Cardiac muscle cell (in vitro differentiated cells and primary cell): Measurements from ENCODE around the gene CAMK2B. TPM values are rescaled to one million over a fixed set of nuclear protein-coding genes. Genes with fewer than 3 reads are reported as not detected.
"Not testable (repeated sequence)": the region's sequence is repeated elsewhere in the genome, so short reads cannot be mapped to it uniquely, and the experiment has no call there.

Experiments used
- DNase-seq, 2 donors: peaks; one replicate each; pipeline versions ENCODE4 v3.0.0 to v3.0.0-alpha.2; 2010 to 2017; ENCODE audit warnings: low read depth in 1 of 2, low spot score in 1 of 2
- H3K27ac ChIP-seq: fragments of 200-600 bp; sonication (generic); 2 replicates; pipeline ENCODE4 v1.5.1; 2016
- H3K27me3 ChIP-seq: fragments of 200-600 bp; sonication (generic); 2 replicates; pipeline ENCODE4 v1.6.0; 2016; ENCODE audit warnings: control low read depth
- H3K36me3 ChIP-seq: fragments of 200-600 bp; sonication (generic); 2 replicates; pipeline ENCODE4 v1.5.1; 2016; ENCODE audit warnings: control low read depth
- H3K4me1 ChIP-seq: fragments of 200-600 bp; sonication (generic); 2 replicates; pipeline ENCODE4 v1.8.1; 2017; ENCODE audit warnings: low read depth, mild to moderate bottlenecking, mixed run types
- H3K4me3 ChIP-seq: fragments of 200-600 bp; sonication (generic); 2 replicates; pipeline ENCODE4 v1.5.1; 2016; ENCODE audit warnings: mild to moderate bottlenecking
- H3K9me3 ChIP-seq: fragments of 200-600 bp; sonication (generic); 2 replicates; pipeline ENCODE4 v1.5.1; 2017; ENCODE audit warnings: low read depth, mild to moderate bottlenecking, control low read depth
- CTCF ChIP-seq: IDR thresholded peaks from 2 replicates; pipeline ENCODE4 v1.5.1; 2012; ENCODE audit warnings: low read depth, mild to moderate bottlenecking, low read length
- polyA plus RNA-seq: library from polyadenylated mRNA; unstranded; fragments of >200 nt; fragmentation: Nextera tagmentation; extraction: Ambion mirVana; gene quantifications from 2 replicates; pipeline ENCODE4 v1.2.1, GENCODE V29; 2016
- total RNA-seq: library from RNA; depleted of rRNA; stranded (reverse); fragments of >200 nt; gene quantifications from 2 replicates; pipeline ENCODE4 v1.2.3, GENCODE V29; 2016

CAMK2B gene
- total and polyA plus RNA-seq, 2 experiments from 2014 or later = 7.7 to 17.7 TPM

GRCh38 chr7:44172803-44173424 is 152.5 kb downstream of the CAMK2B start:
- H3K27ac ChIP-seq = no peak overlapping the region
- H3K27me3 ChIP-seq = no peaks in the 10 kb centered on the region
- no peak overlapping the region for H3K4me3 ChIP-seq
- no peak for DNase-seq
- no peaks in the 10 kb centered on the region for H3K4me1 ChIP-seq
- TF ChIP-seq CTCF = no peak
- H3K9me3 ChIP-seq = no peaks in the 10 kb centered on the region
- H3K36me3 ChIP-seq = no peaks in the 10 kb centered on the region

GRCh38 chr7:44172352-44172751 is 153.0 kb downstream of the CAMK2B start:
- no peak for DNase-seq
- H3K27ac ChIP-seq = no peak overlapping the region
- no peaks in the 10 kb centered on the region for H3K4me1 ChIP-seq
- H3K36me3 ChIP-seq = no peaks in the 10 kb centered on the region
- no peak overlapping the region for H3K4me3 ChIP-seq
- no peaks in the 10 kb centered on the region for H3K9me3 ChIP-seq
- no peaks in the 10 kb centered on the region for H3K27me3 ChIP-seq
- no peak for TF ChIP-seq CTCF

GRCh38 chr7:44171901-44172300 is 153.5 kb downstream of the CAMK2B start:
- H3K36me3 ChIP-seq, H3K27ac ChIP-seq, H3K4me3 ChIP-seq, H3K4me1 ChIP-seq, DNase-seq, H3K9me3 ChIP-seq, H3K27me3 ChIP-seq: not testable (repeated sequence)

GRCh38 chr7:44167920-44168319 is 157.5 kb downstream of the CAMK2B start:
- no peaks in the 10 kb centered on the region for H3K9me3 ChIP-seq
- no peaks in the 10 kb centered on the region for H3K27me3 ChIP-seq
- no peaks in the 10 kb centered on the region for H3K36me3 ChIP-seq
- H3K4me3 ChIP-seq = no peak overlapping the region
- no peak for DNase-seq
- no peak for TF ChIP-seq CTCF
- no peaks in the 10 kb centered on the region for H3K4me1 ChIP-seq
- H3K27ac ChIP-seq = no peak overlapping the region

Other genes starting within 250 kb of the CAMK2B start
- gene POLM, start 243.1 kb downstream of the CAMK2B start, total RNA-seq = 52.5 and 95.9 TPM in 2 replicates
- 25.1 and 26.7 TPM in 2 replicates for gene POLM, start 243.1 kb downstream of the CAMK2B start, polyA plus RNA-seq
- gene AEBP1, start 221.2 kb downstream of the CAMK2B start, total RNA-seq = 60.8 and 94.1 TPM in 2 replicates
- gene AEBP1, start 221.2 kb downstream of the CAMK2B start, polyA plus RNA-seq = 96.0 and 107 TPM in 2 replicates
- gene POLD2, start 202.0 kb downstream of the CAMK2B start, total RNA-seq = 123 and 133 TPM in 2 replicates
- 194 and 198 TPM in 2 replicates for gene POLD2, start 202.0 kb downstream of the CAMK2B start, polyA plus RNA-seq
- 9,288 and 26,089 TPM in 2 replicates for gene MYL7, start 184.3 kb downstream of the CAMK2B start, total RNA-seq
- 8,361 and 20,231 TPM in 2 replicates for gene MYL7, start 184.3 kb downstream of the CAMK2B start, polyA plus RNA-seq
- gene GCK, start 136.2 kb downstream of the CAMK2B start, total RNA-seq = 19.1 and 46.4 TPM in 2 replicates
- gene GCK, start 136.2 kb downstream of the CAMK2B start, polyA plus RNA-seq = 26.7 and 62.9 TPM in 2 replicates
- 59.8 and 92.9 TPM in 2 replicates for gene YKT6, start 124.6 kb downstream of the CAMK2B start, total RNA-seq
- 76.2 and 105 TPM in 2 replicates for gene YKT6, start 124.6 kb downstream of the CAMK2B start, polyA plus RNA-seq
- gene NUDCD3, start 165.1 kb upstream of the CAMK2B start, total RNA-seq = 42.6 and 44.8 TPM in 2 replicates
- 98.7 and 122 TPM in 2 replicates for gene NUDCD3, start 165.1 kb upstream of the CAMK2B start, polyA plus RNA-seq
- 0.21 TPM in 1 of 2 replicates, not detected in the other for gene NPC1L1, start 215.7 kb upstream of the CAMK2B start, total RNA-seq
- not detected in 2 replicates for gene NPC1L1, start 215.7 kb upstream of the CAMK2B start, polyA plus RNA-seq
- gene DDX56, start 248.3 kb upstream of the CAMK2B start, total RNA-seq = 52.3 and 65.2 TPM in 2 replicates
- 62.1 and 78.1 TPM in 2 replicates for gene DDX56, start 248.3 kb upstream of the CAMK2B start, polyA plus RNA-seq